Keratinocyte (primary cell): Measurements from ENCODE around the gene GTF2IRD1. TPM values are rescaled to one million over a fixed set of nuclear protein-coding genes. Genes with fewer than 3 reads are reported as not detected.
"Not testable (repeated sequence)": the region's sequence is repeated elsewhere in the genome, so short reads cannot be mapped to it uniquely, and the experiment has no call there.

Experiments
- DNase-seq: peaks from one replicate; pipeline ENCODE4 v3.0.0-alpha.2; 2011; ENCODE audit warnings: low read depth, missing footprints, low spot score
- FAIRE-seq: peaks from 2 replicates; lab custom pipeline; 2011; peaks lifted over from hg19 to GRCh38; lab: Jason Lieb, UNC
- H2AFZ ChIP-seq: 2 replicates; pipeline ENCODE4 v1.6.0; 2012; ENCODE audit warnings: low read length, control low read depth, inconsistent platforms; ENCODE audit not compliant: control insufficient read depth
- H3K27ac ChIP-seq: 2 replicates; pipeline ENCODE4 v1.5.1; 2011; ENCODE audit warnings: low read length; ENCODE audit not compliant: control insufficient read depth, insufficient read depth
- H3K27me3 ChIP-seq: 3 replicates; pipeline ENCODE4 v1.6.0; 2011; ENCODE audit warnings: low read length; ENCODE audit not compliant: control insufficient read depth, insufficient read depth; ENCODE audit errors: extremely low read depth
- H3K36me3 ChIP-seq, 2 experiments: 2 replicates in 1 of 2; 3 replicates in 1 of 2; pipeline ENCODE4 v1.5.1; 2011; ENCODE audit warnings: low read length in 2 of 2, mild to moderate bottlenecking in 1 of 2; ENCODE audit not compliant: control insufficient read depth in 2 of 2, insufficient read depth in 2 of 2; ENCODE audit errors: extremely low read depth in 1 of 2
- H3K4me1 ChIP-seq: 3 replicates; pipeline ENCODE4 v1.5.1; 2011; ENCODE audit warnings: low read length; ENCODE audit not compliant: control insufficient read depth, insufficient read depth; ENCODE audit errors: extremely low read depth
- H3K4me2 ChIP-seq: 3 replicates; pipeline ENCODE4 v1.6.0; 2011; ENCODE audit warnings: low read depth, low read length; ENCODE audit not compliant: control insufficient read depth, insufficient read depth; ENCODE audit errors: extremely low read depth
- H3K4me3 ChIP-seq, 3 experiments: fragments of 200-600 bp in 1 of 3; sonication (generic) in 1 of 3; 2 replicates in 2 of 3; 3 replicates in 1 of 3; pipeline ENCODE4 v1.5.1; 2011 to 2016; ENCODE audit warnings: low read length in 3 of 3, mild to moderate bottlenecking in 3 of 3, control low read depth in 2 of 3, inconsistent platforms in 1 of 3, low read depth in 1 of 3, mixed read lengths in 1 of 3, mixed run types in 1 of 3, moderate library complexity in 1 of 3; ENCODE audit not compliant: control insufficient read depth in 2 of 3, insufficient read depth in 2 of 3; ENCODE audit errors: extremely low read depth in 1 of 3
- H3K79me2 ChIP-seq: 2 replicates; pipeline ENCODE4 v1.6.0; 2012; ENCODE audit warnings: low read length; ENCODE audit not compliant: control insufficient read depth, insufficient read depth
- H3K9ac ChIP-seq: 3 replicates; pipeline ENCODE4 v1.6.0; 2011; ENCODE audit warnings: low read length; ENCODE audit not compliant: control insufficient read depth, insufficient read depth; ENCODE audit errors: extremely low read depth
- H3K9me1 ChIP-seq: 3 replicates; pipeline ENCODE4 v1.6.0; 2011; ENCODE audit warnings: low read length; ENCODE audit not compliant: control insufficient read depth, insufficient read depth; ENCODE audit errors: extremely low read depth
- H3K9me3 ChIP-seq: 2 replicates; pipeline ENCODE4 v1.5.1; 2012; ENCODE audit warnings: low read depth, low read length; ENCODE audit not compliant: control insufficient read depth
- H4K20me1 ChIP-seq: 3 replicates; pipeline ENCODE4 v1.6.0; 2011; ENCODE audit warnings: low read length; ENCODE audit not compliant: control insufficient read depth, insufficient read depth; ENCODE audit errors: extremely low read depth
- EZH2 ChIP-seq: IDR thresholded peaks from one replicate; pipeline ENCODE4 v1.6.1; 2012; ENCODE audit warnings: inconsistent platforms, mild to moderate bottlenecking, low read length, moderate library complexity
- dilution Hi-C: fragments of 300-500 bp; cut with MboI; formaldehyde crosslinking; loops from one replicate; pipeline ENCODE4 v1.7.0; 2020; ENCODE audit warnings: low sequenced_read_pairs; ENCODE audit not compliant: extremely low pct_ligation_motif_present
- polyA plus RNA-seq, 5 experiments: library from polyadenylated mRNA; depleted of rRNA in 3 of 5; stranded (reverse) in 3 of 5; stranded (forward) in 1 of 5; unstranded in 1 of 5; fragments of >200 nt; gene quantifications; 1 replicate in 1 of 5; 2 replicates in 3 of 5; 3 replicates in 1 of 5; pipeline versions ENCODE4 v1.2.1 to v1.2.3, GENCODE V29; 2011 to 2012; ENCODE audit warnings: missing spikeins in 2 of 5, low read depth in 1 of 5, low replicate concordance in 1 of 5
- TF ChIP-seq, protein P1 (sequence below), 3 experiments: IDR thresholded peaks in 1 of 3; conservative IDR thresholded peaks in 1 of 3; optimal IDR thresholded peaks in 1 of 3; 2 replicates in 2 of 3; 3 replicates in 1 of 3; pipeline versions ENCODE3 to v1.5.1; 2011; ENCODE audit warnings: low read length in 3 of 3, mild to moderate bottlenecking in 3 of 3, moderate library complexity in 2 of 3, control low read depth in 1 of 3, inconsistent platforms in 1 of 3; ENCODE audit not compliant: insufficient read depth in 2 of 3; ENCODE audit errors: extremely low read depth in 1 of 3

Gene GTF2IRD1
- polyA plus RNA-seq, 1 donor (not counting 4 experiments of a cell fraction or from before 2014, with no cell fraction given), result 19.4 TPM

- no peaks in the 10 kb centered on the region for H3K9me3 ChIP-seq
- no peak for TF ChIP-seq EZH2
- TF ChIP-seq, protein P1, sequence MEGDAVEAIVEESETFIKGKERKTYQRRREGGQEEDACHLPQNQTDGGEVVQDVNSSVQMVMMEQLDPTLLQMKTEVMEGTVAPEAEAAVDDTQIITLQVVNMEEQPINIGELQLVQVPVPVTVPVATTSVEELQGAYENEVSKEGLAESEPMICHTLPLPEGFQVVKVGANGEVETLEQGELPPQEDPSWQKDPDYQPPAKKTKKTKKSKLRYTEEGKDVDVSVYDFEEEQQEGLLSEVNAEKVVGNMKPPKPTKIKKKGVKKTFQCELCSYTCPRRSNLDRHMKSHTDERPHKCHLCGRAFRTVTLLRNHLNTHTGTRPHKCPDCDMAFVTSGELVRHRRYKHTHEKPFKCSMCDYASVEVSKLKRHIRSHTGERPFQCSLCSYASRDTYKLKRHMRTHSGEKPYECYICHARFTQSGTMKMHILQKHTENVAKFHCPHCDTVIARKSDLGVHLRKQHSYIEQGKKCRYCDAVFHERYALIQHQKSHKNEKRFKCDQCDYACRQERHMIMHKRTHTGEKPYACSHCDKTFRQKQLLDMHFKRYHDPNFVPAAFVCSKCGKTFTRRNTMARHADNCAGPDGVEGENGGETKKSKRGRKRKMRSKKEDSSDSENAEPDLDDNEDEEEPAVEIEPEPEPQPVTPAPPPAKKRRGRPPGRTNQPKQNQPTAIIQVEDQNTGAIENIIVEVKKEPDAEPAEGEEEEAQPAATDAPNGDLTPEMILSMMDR (optimal IDR thresholded peaks at IDR 0.05 in 1 of 3, IDR thresholded peaks at IDR 0.05 in 1 of 3, conservative IDR thresholded peaks at IDR 0.05 in 1 of 3; ENCODE audit: extremely low read depth in 1 of 3, insufficient read depth in 2 of 3, low read length in 3 of 3), result no peak
- no peaks in the 10 kb centered on the region for H3K36me3 ChIP-seq
- no peaks in the 10 kb centered on the region for H3K79me2 ChIP-seq
- no peak overlapping the region for H3K9ac ChIP-seq
- H3K27ac ChIP-seq, result no peak overlapping the region
- no peaks in the 10 kb centered on the region for H3K27me3 ChIP-seq
- dilution Hi-C loops, result no loop called here
- H3K4me3 ChIP-seq, result no peak overlapping the region
- H3K4me2 ChIP-seq, result no peak overlapping the region
- DNase-seq (no peak), FAIRE-seq (no peak)
- no peaks in the 10 kb centered on the region for H3K4me1 ChIP-seq
- H4K20me1 ChIP-seq, result no peaks in the 10 kb centered on the region
- no peak overlapping the region for H2AFZ ChIP-seq
- H3K9me1 ChIP-seq, result no peaks in the 10 kb centered on the region
Observed at GRCh38 chr7:74412056-74412455, 41.6 kb upstream of the GTF2IRD1 start.

GRCh38 chr7:74412603-74413002 lies 41.1 kb upstream of the GTF2IRD1 start:
- Histone ChIP-seq H4K20me1 (no peaks in the 10 kb centered on the region), H3K9me1 (no peaks in the 10 kb centered on the region), H3K4me2 (no peak overlapping the region), H3K27me3 (no peaks in the 10 kb centered on the region), H3K4me3 (no peak overlapping the region), H3K36me3 (no peaks in the 10 kb centered on the region), H2AFZ (no peak overlapping the region), H3K4me1 (no peaks in the 10 kb centered on the region), H3K9ac (no peak overlapping the region), H3K79me2 (no peaks in the 10 kb centered on the region), H3K9me3 (no peaks in the 10 kb centered on the region), H3K27ac (no peak overlapping the region)
- FAIRE-seq (no peak), DNase-seq (no peak)
- dilution Hi-C loops, result no loop called here
- no peak for TF ChIP-seq EZH2
- TF ChIP-seq, protein P1 (optimal IDR thresholded peaks at IDR 0.05 in 1 of 3, IDR thresholded peaks at IDR 0.05 in 1 of 3, conservative IDR thresholded peaks at IDR 0.05 in 1 of 3; ENCODE audit: extremely low read depth in 1 of 3, insufficient read depth in 2 of 3, low read length in 3 of 3), result no peak

DNA sequence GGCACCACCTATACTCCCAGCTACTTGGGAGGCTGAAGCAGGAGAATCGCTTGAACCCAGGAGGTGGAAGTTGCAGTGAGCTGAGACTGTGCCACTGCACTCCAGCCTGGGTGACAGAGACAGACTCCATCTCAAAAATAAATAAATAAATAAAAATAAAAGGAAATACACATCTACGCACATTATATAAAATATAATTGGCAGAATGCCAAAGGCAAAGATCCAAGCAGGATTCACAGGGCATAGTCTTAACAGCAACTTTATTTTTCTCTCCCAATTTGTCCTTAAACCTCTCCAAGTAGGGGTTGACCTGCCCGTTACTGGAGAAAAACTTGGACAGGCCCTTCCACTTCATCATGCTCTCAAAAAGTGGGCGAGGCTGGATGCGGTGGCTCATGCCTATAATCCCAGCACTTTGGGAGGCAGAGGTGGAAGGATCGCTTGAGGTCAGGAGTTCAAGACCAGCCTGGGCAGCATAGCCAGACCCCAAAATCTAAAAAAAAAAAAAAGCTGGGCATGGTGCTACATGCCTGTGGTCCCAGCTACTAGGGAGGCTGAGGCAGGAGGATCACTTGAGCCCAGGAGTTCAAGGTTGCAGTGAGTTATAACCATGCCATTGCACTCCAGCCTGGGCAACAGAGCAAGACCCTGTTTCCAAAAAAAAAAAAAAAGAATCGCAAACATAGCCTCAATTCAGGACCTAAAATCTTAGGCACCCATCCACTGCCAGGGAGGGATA lies 38.9 kb upstream of the GTF2IRD1 start:
- H3K4me3 ChIP-seq, H3K9me1 ChIP-seq, H4K20me1 ChIP-seq, dilution Hi-C loops, H3K4me2 ChIP-seq, FAIRE-seq, H3K4me1 ChIP-seq, H3K27me3 ChIP-seq, H2AFZ ChIP-seq, H3K9ac ChIP-seq, H3K36me3 ChIP-seq, DNase-seq, H3K79me2 ChIP-seq, H3K9me3 ChIP-seq, H3K27ac ChIP-seq: not testable (repeated sequence)
